GM18508 (cell line): ENCODE results near the gene DFFA.
"Not testable (repeated sequence)": the region's sequence is repeated elsewhere in the genome, so short reads cannot be mapped to it uniquely, and the experiment has no call there.

ENCODE experiments used
- ATAC-seq: cut with Tn5 transposase; IDR thresholded peaks from one replicate; pipeline ENCODE4 v1.9.1; 2021; ENCODE audit warnings: moderate number of reproducible peaks; ENCODE audit not compliant: insufficient read depth, unreplicated experiment

DFFA gene

GRCh38 chr1:10432910-10433700 is 39.2 kb downstream of the DFFA start:
- no peak for ATAC-seq

- ATAC-seq: no peak
These were observed 41.1 kb downstream of the DFFA start for GRCh38 chr1:10431070-10431730.

GRCh38 chr1:10430216-10431069 is 41.9 kb downstream of the DFFA start, which contains the start of gene CENPS:
Gene CENPS, plus strand, starts transcription at chr1:10430433. Its CDS starts 85 bp downstream, at chr1:10430518.
- no peak for ATAC-seq

- no peak for ATAC-seq
These were observed 42.5 kb downstream of the DFFA start for GRCh38 chr1:10429868-10430215.

GRCh38 chr1:10428984-10429383 is 43.3 kb downstream of the DFFA start:
- no peak for ATAC-seq

- not testable (repeated sequence) for ATAC-seq
These were observed 45.8 kb downstream of the DFFA start for GRCh38 chr1:10426535-10426848.

- ATAC-seq: not testable (repeated sequence)
These were observed 46.3 kb downstream of the DFFA start for GRCh38 chr1:10425826-10426534.

- ATAC-seq: no peak
These were observed 47.7 kb downstream of the DFFA start for GRCh38 chr1:10424651-10425050.

GRCh38 chr1:10424034-10424433 is 48.3 kb downstream of the DFFA start:
- no peak for ATAC-seq

- ATAC-seq: no peak
These were observed 50.7 kb downstream of the DFFA start for GRCh38 chr1:10421637-10422036.

GRCh38 chr1:10419351-10419750 is 53.0 kb downstream of the DFFA start:
- ATAC-seq: no peak

GRCh38 chr1:10418741-10419140 is 53.6 kb downstream of the DFFA start:
- not testable (repeated sequence) for ATAC-seq

GRCh38 chr1:10415967-10416366 is 56.4 kb downstream of the DFFA start:
- ATAC-seq: not testable (repeated sequence)

- ATAC-seq: no peak
These were observed 57.0 kb downstream of the DFFA start for GRCh38 chr1:10415211-10415930.

GRCh38 chr1:10407201-10407600 is 65.1 kb downstream of the DFFA start:
- ATAC-seq: no peak
